Fibroblast of the aortic adventitia (primary cell): Measurements from ENCODE around the gene SLC35G1. TPM values are rescaled to one million over a fixed set of nuclear protein-coding genes. Genes with fewer than 3 reads are reported as not detected.

Source experiments
- DNase-seq: peaks from one replicate; pipeline ENCODE4 v3.0.0-alpha.2; 2010; ENCODE audit warnings: low read depth
- H3K4me3 ChIP-seq: 2 replicates; pipeline ENCODE4 v1.5.1; 2011; ENCODE audit warnings: low read depth, mild to moderate bottlenecking, control low read depth, low read length, moderate library complexity
- CTCF ChIP-seq: IDR thresholded peaks from 2 replicates; pipeline ENCODE4 v1.5.1; 2011; ENCODE audit warnings: mild to moderate bottlenecking, low read length, control low read depth, inconsistent platforms; ENCODE audit not compliant: insufficient read depth
- total RNA-seq: library from RNA; depleted of rRNA; stranded (reverse); fragments of >200 nt; gene quantifications from 2 replicates; pipeline ENCODE4 v1.2.3, GENCODE V29; 2012; ENCODE audit warnings: low replicate concordance

The SLC35G1 gene
- total RNA-seq, 1 donor, result 6.2 TPM

DNA sequence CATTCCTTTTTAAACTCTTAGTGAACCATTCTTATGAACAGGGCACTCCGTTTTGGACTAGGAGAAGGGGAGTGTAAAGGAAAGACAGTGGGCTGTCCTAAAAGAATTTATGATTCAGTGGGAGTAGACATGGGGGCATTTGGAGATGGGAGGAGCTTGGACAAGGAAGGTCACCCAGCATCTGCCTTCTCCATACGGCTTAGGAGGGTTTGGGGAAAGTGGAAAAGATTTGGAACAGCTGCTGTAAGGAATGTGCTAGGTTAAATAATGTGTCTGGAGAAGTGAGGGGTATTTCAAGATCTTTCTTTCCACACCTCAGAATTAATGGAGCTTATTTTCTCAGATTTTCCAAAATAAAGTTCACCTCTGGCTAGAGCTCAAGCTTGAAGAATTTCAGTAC lies 24.0 kb downstream of the SLC35G1 start:
- no peak overlapping the region for H3K4me3 ChIP-seq
- DNase-seq, result no peak
- no peak for TF ChIP-seq CTCF

DNA sequence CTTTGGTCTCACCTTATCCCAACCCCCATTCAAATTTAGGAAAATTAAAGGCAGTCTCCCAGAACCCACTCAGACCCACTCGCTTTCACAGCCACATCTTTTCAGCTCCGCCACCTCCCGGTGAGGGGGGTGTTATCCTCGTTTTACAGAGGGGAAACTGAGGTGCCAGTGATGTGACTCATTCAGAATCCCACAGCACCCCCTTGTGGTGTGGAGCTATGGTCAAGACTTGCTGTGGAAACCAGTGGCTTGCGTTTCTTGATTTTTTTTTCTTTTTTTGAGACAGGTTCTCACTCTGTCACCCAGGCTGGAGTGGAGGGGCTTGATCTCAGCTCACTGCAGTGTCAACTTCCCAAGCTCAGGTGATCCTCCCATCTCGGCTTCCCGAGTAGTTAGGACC lies 27.6 kb downstream of the SLC35G1 start:
- TF ChIP-seq CTCF, result peak; percentile 29
- no peak for DNase-seq
- H3K4me3 ChIP-seq, result no peak overlapping the region

GRCh38 chr10:93926613-93927012 lies 32.8 kb downstream of the SLC35G1 start:
- DNase-seq, result peak; percentile 9
- TF ChIP-seq CTCF, result no peak
- no peak overlapping the region for H3K4me3 ChIP-seq

DNA sequence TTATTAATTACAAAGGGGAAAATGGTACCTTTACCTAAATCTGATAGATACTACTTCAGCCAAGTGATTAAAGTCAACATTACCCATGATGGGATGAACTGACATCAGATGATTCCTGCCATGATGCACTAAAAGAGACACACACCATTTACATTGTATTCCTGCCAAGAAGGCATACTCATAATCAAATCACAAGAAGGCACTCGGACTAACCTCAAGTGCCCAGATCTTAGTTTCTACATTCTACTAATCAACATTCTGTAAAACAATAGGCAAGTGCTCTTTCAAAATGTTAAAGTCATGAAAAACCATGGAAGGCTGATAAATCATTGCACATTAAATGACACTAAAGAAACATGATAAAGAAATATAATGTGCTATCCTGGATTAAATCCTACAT lies 44.4 kb downstream of the SLC35G1 start:
- no peak for DNase-seq
- no peak overlapping the region for H3K4me3 ChIP-seq
- no peak for TF ChIP-seq CTCF

- H3K4me3 ChIP-seq, result no peak overlapping the region
- TF ChIP-seq CTCF, result no peak
- DNase-seq, result no peak
These were observed 47.1 kb downstream of the SLC35G1 start for GRCh38 chr10:93940881-93941280.

- no peak for TF ChIP-seq CTCF
- no peak for DNase-seq
- H3K4me3 ChIP-seq, result no peak overlapping the region
These were observed 47.8 kb downstream of the SLC35G1 start for GRCh38 chr10:93941606-93942005.

DNA sequence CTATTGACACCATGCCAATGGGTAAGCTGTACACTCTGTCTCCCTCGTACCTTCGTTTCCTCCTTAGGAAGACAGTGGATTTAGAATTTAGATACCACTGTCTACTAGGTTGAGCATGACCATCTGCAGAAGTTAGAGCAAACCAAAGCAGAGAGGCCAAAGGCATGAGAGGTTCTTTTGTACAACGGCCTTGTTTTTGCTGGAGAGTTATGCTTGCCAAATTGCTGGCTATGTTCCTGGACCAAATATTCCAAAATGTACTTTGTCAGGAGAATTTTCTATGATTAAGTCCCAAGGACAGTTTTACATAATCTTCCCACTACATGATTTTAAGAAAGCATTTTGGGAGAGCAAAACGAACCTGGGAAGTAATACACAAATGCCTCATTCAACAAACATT lies 52.0 kb downstream of the SLC35G1 start:
- no peak for TF ChIP-seq CTCF
- no peak overlapping the region for H3K4me3 ChIP-seq
- DNase-seq, result peak; percentile 36
